ENCODE data around the gene DDX51.

DNA sequence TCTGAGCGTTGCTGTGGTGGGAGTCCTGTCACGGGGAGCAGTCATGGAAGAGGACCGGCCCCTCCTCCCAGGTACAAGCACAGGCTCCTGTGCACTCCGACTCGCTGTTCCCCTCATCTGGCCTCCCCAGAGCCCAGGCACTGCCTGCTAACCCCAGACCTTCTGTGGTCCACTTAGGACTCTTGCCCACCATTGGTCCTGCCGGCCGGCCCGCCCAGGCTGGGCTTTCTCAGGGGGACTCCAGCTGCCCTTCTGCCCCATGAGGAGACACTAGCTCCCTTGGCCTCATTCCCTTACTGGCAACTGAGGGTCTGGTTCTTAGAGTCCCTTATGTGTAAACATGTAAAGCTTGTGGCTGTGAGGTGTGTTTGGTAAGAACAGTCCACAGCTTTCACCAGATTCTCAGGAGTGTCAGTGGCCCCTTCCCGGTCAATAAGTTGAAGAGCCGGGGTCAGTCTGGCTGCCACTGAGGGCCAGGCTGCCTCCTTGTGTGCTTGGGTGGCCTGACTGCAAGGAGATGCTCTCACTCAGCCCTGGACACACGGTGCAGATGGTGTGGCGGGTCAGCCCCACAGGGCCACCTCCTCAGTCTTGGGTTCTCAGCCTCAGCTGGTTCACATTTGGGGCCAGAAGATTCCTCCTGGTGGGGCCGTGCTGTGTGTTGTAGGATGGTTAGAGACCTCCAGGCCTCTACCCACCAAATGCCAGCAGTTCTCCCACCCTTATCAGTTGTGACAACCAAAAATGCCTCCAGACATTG lies 43.6 kb downstream of the DDX51 start:
- TF ChIP-seq, protein P1, sequence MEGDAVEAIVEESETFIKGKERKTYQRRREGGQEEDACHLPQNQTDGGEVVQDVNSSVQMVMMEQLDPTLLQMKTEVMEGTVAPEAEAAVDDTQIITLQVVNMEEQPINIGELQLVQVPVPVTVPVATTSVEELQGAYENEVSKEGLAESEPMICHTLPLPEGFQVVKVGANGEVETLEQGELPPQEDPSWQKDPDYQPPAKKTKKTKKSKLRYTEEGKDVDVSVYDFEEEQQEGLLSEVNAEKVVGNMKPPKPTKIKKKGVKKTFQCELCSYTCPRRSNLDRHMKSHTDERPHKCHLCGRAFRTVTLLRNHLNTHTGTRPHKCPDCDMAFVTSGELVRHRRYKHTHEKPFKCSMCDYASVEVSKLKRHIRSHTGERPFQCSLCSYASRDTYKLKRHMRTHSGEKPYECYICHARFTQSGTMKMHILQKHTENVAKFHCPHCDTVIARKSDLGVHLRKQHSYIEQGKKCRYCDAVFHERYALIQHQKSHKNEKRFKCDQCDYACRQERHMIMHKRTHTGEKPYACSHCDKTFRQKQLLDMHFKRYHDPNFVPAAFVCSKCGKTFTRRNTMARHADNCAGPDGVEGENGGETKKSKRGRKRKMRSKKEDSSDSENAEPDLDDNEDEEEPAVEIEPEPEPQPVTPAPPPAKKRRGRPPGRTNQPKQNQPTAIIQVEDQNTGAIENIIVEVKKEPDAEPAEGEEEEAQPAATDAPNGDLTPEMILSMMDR (conservative IDR thresholded peaks at IDR 0.05) = no peak
- TF ChIP-seq ZFX (IDR thresholded peaks at IDR 0.05) = no peak
